ENCODE data around the gene TRAPPC3. TPM values are rescaled to one million over a fixed set of nuclear protein-coding genes. Genes with fewer than 3 reads are reported as not detected.

The TRAPPC3 gene
- total and polyA plus RNA-seq, 3 experiments from 2014 or later = 61.7 to 117 (median 63.1) TPM

DNA sequence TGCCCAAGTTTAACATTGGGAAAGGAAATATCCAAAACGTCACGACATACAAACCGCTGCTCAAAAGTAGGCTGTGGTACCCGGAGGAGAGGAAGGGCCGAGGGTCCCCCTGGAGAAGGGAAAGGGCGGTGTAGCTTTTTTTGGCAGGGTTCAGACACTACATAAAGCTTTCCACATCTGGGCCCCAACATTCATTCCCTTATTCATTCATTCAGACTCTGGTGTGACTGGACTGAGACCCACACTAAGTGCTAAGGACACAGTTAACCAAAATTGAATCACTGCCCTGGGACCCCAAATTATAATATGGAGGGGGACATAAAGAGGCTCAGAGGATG lies 14.0 kb downstream of the TRAPPC3 start:
- Mint-ChIP-seq H3K9me3 (no peaks in the 10 kb centered on the region), H3K27ac (peak overlapping the region in 3 of 8 donors; percentile 12 to 58 (median 42)), H3K27me3 (peaks cover 0 to 1% of the 10 kb centered on the region in 2 donors), H3K36me3 (peaks cover 0 to 39% (median 13%) of the 10 kb centered on the region in 3 donors), H3K4me1 (peaks cover 0 to 13% (median 8%) of the 10 kb centered on the region in 3 donors), H3K4me3 (no peak overlapping the region)
- H3K27me3 ChIP-seq (ENCODE audit: insufficient read depth, low read length, poor library complexity, severe bottlenecking) = no peaks in the 10 kb centered on the region
- H3K4me3 ChIP-seq (ENCODE audit: low read length) = no peak overlapping the region
- CTCF ChIA-PET = interaction anchor here (0.6 to 4.4 kb wide), 16 partner anchors 10 to 157 kb away, joined by 3 to 76 read pairs (median 5); partner anchors contain the start of gene TRAPPC3
- DNase-seq = no peak
- no peaks in the 10 kb centered on the region for H3K9me3 ChIP-seq (ENCODE audit: low read length)
- no peaks in the 10 kb centered on the region for H3K4me1 ChIP-seq (ENCODE audit: insufficient read depth, low read length)
- H3K36me3 ChIP-seq (ENCODE audit: insufficient read depth, low read length) = peaks cover 30% of the 10 kb centered on the region
- POLR2A ChIA-PET = interaction anchor here (1.3 kb wide), 1 partner anchor 26 kb away, joined by 6 read pairs; no protein-coding TSS in a partner anchor
- no peak overlapping the region for H3K27ac ChIP-seq (ENCODE audit: low read depth, low read length)

DNA sequence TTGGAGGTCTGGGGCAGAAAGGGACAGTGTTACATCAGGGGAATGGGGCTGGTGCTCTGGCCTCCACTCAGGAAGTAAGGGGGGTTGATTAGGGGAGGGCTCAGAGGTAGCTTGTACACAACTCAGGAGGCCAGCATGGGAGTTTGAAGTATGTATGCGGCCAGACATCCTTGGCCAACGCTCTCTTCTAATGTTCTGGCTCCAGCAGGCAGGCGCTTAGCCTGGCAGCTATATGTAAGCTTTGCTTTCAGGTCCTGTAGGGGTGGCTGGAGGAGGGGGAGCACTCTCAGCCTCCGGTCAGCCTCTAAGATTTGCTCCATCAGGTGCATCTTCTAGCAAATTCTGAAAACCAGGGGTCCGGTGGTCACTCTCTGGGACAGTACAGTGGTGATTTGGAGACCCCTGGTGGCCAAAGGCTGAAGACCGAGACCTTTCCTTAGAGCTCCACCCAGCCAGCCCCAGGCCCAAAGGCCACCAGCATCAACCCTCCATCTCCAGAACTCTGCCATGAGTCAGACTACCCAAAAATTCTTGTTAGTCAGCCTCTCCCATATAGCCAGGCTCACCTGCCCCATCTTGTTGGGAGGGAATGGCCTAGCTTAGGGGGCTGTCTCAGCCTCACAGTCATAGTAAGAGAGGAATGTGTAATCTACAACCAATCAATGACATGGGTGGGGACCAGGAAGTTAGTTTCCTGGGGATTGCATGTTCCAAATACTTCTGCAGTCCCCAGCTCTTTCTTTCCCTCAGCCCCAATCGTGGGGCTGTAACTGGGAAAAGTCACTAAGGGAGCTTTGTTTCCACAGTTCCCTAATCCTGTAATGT lies 14.6 kb downstream of the TRAPPC3 start:
- Histone ChIP-seq H3K9me3 (ENCODE audit: low read length) (no peaks in the 10 kb centered on the region), H3K27ac (ENCODE audit: low read depth, low read length) (no peak overlapping the region), H3K4me3 (ENCODE audit: low read length) (no peak overlapping the region), H3K27me3 (ENCODE audit: insufficient read depth, low read length, poor library complexity, severe bottlenecking) (no peaks in the 10 kb centered on the region), H3K4me1 (ENCODE audit: insufficient read depth, low read length) (no peaks in the 10 kb centered on the region), H3K36me3 (ENCODE audit: insufficient read depth, low read length) (peaks cover 24% of the 10 kb centered on the region)
- no peaks in the 10 kb centered on the region for H3K27me3 Mint-ChIP-seq
- peak overlapping the region in 2 of 8 donors; percentile 58 to 76 for H3K27ac Mint-ChIP-seq
- no peak for DNase-seq
- H3K36me3 Mint-ChIP-seq = peaks cover 0 to 33% (median 13%) of the 10 kb centered on the region in 3 donors
- no peaks in the 10 kb centered on the region for H3K9me3 Mint-ChIP-seq
- ChIA-PET CTCF (interaction anchor here (0.6 to 4.4 kb wide), 17 partner anchors 11 to 157 kb away, joined by 3 to 76 read pairs (median 5); partner anchors contain the start of gene TRAPPC3), POLR2A (interaction anchor here (1.3 kb wide), 1 partner anchor 25 kb away, joined by 6 read pairs; no protein-coding TSS in a partner anchor)
- peaks cover 0 to 8% (median 3%) of the 10 kb centered on the region in 3 donors for H3K4me1 Mint-ChIP-seq
- H3K4me3 Mint-ChIP-seq = no peak overlapping the region

DNA sequence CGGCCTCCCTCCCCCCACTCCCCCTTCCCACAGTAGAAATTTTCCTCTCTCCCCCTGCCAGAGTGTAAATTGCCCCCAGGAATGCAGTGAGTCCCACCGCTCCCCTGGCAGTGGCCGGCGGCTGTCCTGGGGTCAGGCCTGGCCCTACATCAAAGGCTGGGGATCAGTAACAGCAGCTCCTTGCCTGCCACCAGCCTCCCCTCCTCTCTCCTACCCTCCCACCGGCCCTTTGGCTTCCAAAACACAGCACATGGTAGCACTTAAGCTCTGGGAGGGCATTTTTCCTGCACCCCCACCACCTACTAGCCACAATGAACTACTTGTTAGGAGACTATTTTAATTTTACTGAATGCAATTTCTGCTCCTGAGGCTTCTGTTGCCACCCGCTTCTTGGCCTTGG lies 15.3 kb downstream of the TRAPPC3 start:
- H3K4me1 Mint-ChIP-seq = peaks cover 0 to 5% (median 3%) of the 10 kb centered on the region in 3 donors
- H3K27me3 Mint-ChIP-seq = no peaks in the 10 kb centered on the region
- no peaks in the 10 kb centered on the region for H3K4me1 ChIP-seq (ENCODE audit: insufficient read depth, low read length)

DNA sequence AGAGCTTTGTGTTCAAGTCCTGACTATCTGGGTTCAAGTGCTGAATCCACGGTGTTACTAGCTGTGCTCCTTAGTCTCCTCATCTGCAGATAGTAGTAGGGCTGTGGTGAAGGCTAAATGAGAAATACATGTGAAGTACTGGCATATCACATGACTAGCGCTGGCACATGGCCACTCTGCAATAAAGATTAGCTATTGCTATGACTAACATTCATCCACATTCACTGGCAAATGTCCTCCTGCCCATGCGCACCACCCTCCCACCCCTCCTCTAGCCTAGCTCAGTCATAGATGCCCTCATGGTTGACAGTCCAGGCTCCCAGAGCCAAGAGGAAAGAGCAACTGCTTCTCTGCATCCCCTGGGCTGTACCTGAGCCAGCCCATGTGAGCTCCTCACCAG lies 15.8 kb downstream of the TRAPPC3 start:
- Mint-ChIP-seq H3K36me3 (peaks cover 0 to 25% (median 9%) of the 10 kb centered on the region in 3 donors), H3K4me1 (peaks cover 0 to 5% (median 3%) of the 10 kb centered on the region in 3 donors), H3K27ac (peak overlapping the region in 2 of 8 donors; percentile 13 to 57), H3K27me3 (no peaks in the 10 kb centered on the region), H3K4me3 (no peak overlapping the region), H3K9me3 (no peaks in the 10 kb centered on the region)
- no peaks in the 10 kb centered on the region for H3K4me1 ChIP-seq (ENCODE audit: insufficient read depth, low read length)
- no peaks in the 10 kb centered on the region for H3K27me3 ChIP-seq (ENCODE audit: insufficient read depth, low read length, poor library complexity, severe bottlenecking)
- ChIA-PET POLR2A (no interaction called here), CTCF (interaction anchor here (0.8 to 4.4 kb wide), 6 partner anchors 9 to 152 kb away, joined by 3 to 76 read pairs (median 12); partner anchors contain the start of gene TRAPPC3)
- no peak for DNase-seq
- no peaks in the 10 kb centered on the region for H3K9me3 ChIP-seq (ENCODE audit: low read length)
- H3K36me3 ChIP-seq (ENCODE audit: insufficient read depth, low read length) = peaks cover 19% of the 10 kb centered on the region
- no peak overlapping the region for H3K4me3 ChIP-seq (ENCODE audit: low read length)
- H3K27ac ChIP-seq (ENCODE audit: low read depth, low read length) = no peak overlapping the region

More for the DNA sequence above, 15.3 kb downstream of the TRAPPC3 start:
- Mint-ChIP-seq H3K9me3 (no peaks in the 10 kb centered on the region), H3K27ac (peak overlapping the region in 1 of 8 donors; percentile 76), H3K4me3 (no peak overlapping the region), H3K36me3 (peaks cover 0 to 26% (median 9%) of the 10 kb centered on the region in 3 donors)
- H3K4me3 ChIP-seq (ENCODE audit: low read length) = no peak overlapping the region
- H3K27ac ChIP-seq (ENCODE audit: low read depth, low read length) = no peak overlapping the region
- ChIA-PET CTCF (interaction anchor here (0.8 to 4.4 kb wide), 12 partner anchors 8 to 158 kb away, joined by 3 to 76 read pairs (median 5); partner anchors contain the start of gene TRAPPC3), POLR2A (no interaction called here)
- H3K9me3 ChIP-seq (ENCODE audit: low read length) = no peaks in the 10 kb centered on the region
- no peaks in the 10 kb centered on the region for H3K27me3 ChIP-seq (ENCODE audit: insufficient read depth, low read length, poor library complexity, severe bottlenecking)
- H3K36me3 ChIP-seq (ENCODE audit: insufficient read depth, low read length) = peaks cover 19% of the 10 kb centered on the region
- DNase-seq = no peak

DNA sequence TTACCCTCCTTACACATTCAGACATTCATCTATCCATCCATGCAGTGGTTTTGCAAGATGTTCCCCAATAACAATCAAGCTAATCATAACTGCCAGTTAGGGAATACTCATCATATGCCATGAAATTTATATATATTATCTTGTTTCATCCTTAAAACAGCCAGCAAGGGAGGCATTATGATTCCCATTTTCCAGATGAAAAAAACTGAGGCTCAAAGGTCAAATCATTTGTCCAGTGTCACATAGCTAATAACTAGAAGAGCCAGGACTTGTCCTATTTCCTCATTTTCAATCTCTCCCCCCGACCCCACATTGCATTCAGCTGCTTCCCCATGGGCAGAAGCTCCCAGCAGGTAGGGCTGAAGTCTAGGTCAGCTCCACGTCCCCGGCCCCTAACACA lies 17.3 kb downstream of the TRAPPC3 start:
- CTCF ChIA-PET = interaction anchor here (1.4 to 1.6 kb wide), 2 partner anchors 32 to 34 kb away, joined by 3 to 4 read pairs; no protein-coding TSS in a partner anchor

DNA sequence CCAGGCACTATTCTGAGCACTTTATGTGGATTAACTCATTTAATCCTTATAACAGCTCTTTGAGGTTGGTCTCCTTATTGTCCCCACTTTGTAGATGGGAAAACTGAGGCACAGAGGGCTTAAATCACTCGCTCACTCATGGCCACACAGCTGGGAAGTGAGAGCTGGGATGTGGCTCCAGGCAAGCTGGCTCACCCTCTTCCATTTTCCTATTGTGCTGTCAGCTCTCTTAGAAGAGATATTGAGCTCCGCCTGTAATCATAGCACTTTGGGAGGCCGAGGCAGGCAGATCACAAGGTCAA lies 20.4 kb downstream of the TRAPPC3 start:
- Histone ChIP-seq H3K27me3 (ENCODE audit: insufficient read depth, low read length, poor library complexity, severe bottlenecking) (peaks cover 15% of the 10 kb centered on the region), H3K36me3 (ENCODE audit: insufficient read depth, low read length) (no peaks in the 10 kb centered on the region), H3K4me3 (ENCODE audit: low read length) (no peak overlapping the region), H3K4me1 (ENCODE audit: insufficient read depth, low read length) (no peaks in the 10 kb centered on the region), H3K27ac (ENCODE audit: low read depth, low read length) (no peak overlapping the region), H3K9me3 (ENCODE audit: low read length) (no peaks in the 10 kb centered on the region)
- no peaks in the 10 kb centered on the region for H3K9me3 Mint-ChIP-seq
- peaks cover 16 to 19% of the 10 kb centered on the region in 2 donors for H3K27me3 Mint-ChIP-seq
- peaks cover 10 to 20% (median 15%) of the 10 kb centered on the region in 3 donors for H3K4me1 Mint-ChIP-seq
- H3K27ac Mint-ChIP-seq = no peak overlapping the region
- ChIA-PET CTCF (interaction anchor here (1.1 to 2.1 kb wide), 2 partner anchors 38 to 59 kb away, joined by 4 to 6 read pairs; no protein-coding TSS in a partner anchor), POLR2A (no interaction called here)
- no peaks in the 10 kb centered on the region for H3K36me3 Mint-ChIP-seq
- no peak for DNase-seq
- H3K4me3 Mint-ChIP-seq = no peak overlapping the region

More for the DNA sequence above, 17.3 kb downstream of the TRAPPC3 start:
- Mint-ChIP-seq H3K9me3 (no peaks in the 10 kb centered on the region), H3K27me3 (no peaks in the 10 kb centered on the region), H3K4me3 (no peak overlapping the region), H3K4me1 (peaks cover 0 to 5% (median 3%) of the 10 kb centered on the region in 3 donors), H3K36me3 (peaks cover 0 to 10% (median 0%) of the 10 kb centered on the region in 3 donors), H3K27ac (no peak overlapping the region)
- H3K4me3 ChIP-seq (ENCODE audit: low read length) = no peak overlapping the region
- H3K27me3 ChIP-seq (ENCODE audit: insufficient read depth, low read length, poor library complexity, severe bottlenecking) = no peaks in the 10 kb centered on the region
- H3K27ac ChIP-seq (ENCODE audit: low read depth, low read length) = no peak overlapping the region
- no peak for DNase-seq
- peaks cover 6% of the 10 kb centered on the region for H3K36me3 ChIP-seq (ENCODE audit: insufficient read depth, low read length)
- H3K4me1 ChIP-seq (ENCODE audit: insufficient read depth, low read length) = no peaks in the 10 kb centered on the region
- H3K9me3 ChIP-seq (ENCODE audit: low read length) = no peaks in the 10 kb centered on the region
- POLR2A ChIA-PET = interaction anchor here (0.5 kb wide), 1 partner anchor 10 kb away, joined by 3 read pairs; no protein-coding TSS in a partner anchor

DNA sequence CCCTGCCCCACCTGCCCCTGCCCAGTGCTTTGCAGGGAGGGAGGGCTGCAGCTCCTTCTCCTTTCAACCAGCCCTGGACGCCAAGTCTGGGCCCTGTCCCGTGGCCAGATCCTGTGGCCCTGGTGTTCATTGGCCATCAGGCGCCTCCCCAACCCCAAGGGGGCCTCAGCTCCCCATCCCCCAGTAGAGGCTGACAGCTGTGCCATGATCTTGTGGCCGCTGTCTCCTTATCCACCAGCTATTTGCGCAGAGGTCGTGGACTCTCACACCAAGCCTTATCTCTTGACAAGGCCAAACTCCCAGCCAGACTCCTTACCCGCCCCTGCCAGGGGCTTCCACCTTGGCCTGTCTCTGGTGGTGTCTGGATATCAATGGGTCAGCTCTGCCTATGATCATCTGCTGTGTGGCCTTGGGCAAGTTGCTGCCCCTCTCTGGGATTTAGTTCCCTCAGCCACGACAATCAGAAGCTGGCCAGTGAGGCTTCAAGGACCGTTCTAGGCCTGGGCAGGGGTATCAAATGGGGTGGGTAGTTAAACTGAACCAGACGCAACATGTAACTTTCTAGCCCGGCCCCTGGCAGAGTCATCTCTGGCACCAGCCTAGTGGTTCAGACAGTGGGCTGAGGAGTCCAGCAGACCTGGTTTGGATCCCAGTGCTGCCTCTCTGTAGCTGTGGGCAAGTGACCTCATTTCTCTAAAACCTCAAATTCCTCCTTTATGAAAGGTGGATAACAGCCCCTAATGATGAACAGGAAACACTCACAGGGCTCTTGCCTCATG lies 21.0 kb downstream of the TRAPPC3 start:
- peak overlapping the region in 1 of 8 donors; percentile 50 for H3K27ac Mint-ChIP-seq
- DNase-seq = no peak
- H3K27ac ChIP-seq (ENCODE audit: low read depth, low read length) = no peak overlapping the region
- peak overlapping the region in 1 of 7 donors; percentile 75 for H3K4me3 Mint-ChIP-seq
- H3K36me3 ChIP-seq (ENCODE audit: insufficient read depth, low read length) = no peaks in the 10 kb centered on the region
- H3K4me1 ChIP-seq (ENCODE audit: insufficient read depth, low read length) = no peaks in the 10 kb centered on the region
- no peaks in the 10 kb centered on the region for H3K36me3 Mint-ChIP-seq
- H3K9me3 Mint-ChIP-seq = no peaks in the 10 kb centered on the region
- no peaks in the 10 kb centered on the region for H3K9me3 ChIP-seq (ENCODE audit: low read length)
- peaks cover 18% of the 10 kb centered on the region for H3K27me3 ChIP-seq (ENCODE audit: insufficient read depth, low read length, poor library complexity, severe bottlenecking)
- ChIA-PET POLR2A (interaction anchor here (0.6 kb wide), 1 partner anchor 83 kb away, joined by 3 read pairs; no protein-coding TSS in a partner anchor), CTCF (interaction anchor here (1.1 to 2.1 kb wide), 2 partner anchors 37 to 60 kb away, joined by 4 to 6 read pairs; no protein-coding TSS in a partner anchor)
- H3K4me3 ChIP-seq (ENCODE audit: low read length) = no peak overlapping the region
- H3K27me3 Mint-ChIP-seq = peaks cover 21 to 24% of the 10 kb centered on the region in 2 donors
- peaks cover 12 to 24% (median 20%) of the 10 kb centered on the region in 3 donors for H3K4me1 Mint-ChIP-seq

Data from CD8-positive, alpha-beta memory T cell (primary cell).